HG02623 (cell line): Measurements from ENCODE around the gene FLT3.
"Not testable (repeated sequence)": the region's sequence is repeated elsewhere in the genome, so short reads cannot be mapped to it uniquely, and the experiment has no call there.

ENCODE experiments used
- ATAC-seq: cut with Tn5 transposase; IDR thresholded peaks from one replicate; pipeline ENCODE4 v1.9.1; 2021; ENCODE audit warnings: moderate library complexity; ENCODE audit not compliant: unreplicated experiment

The FLT3 gene

DNA sequence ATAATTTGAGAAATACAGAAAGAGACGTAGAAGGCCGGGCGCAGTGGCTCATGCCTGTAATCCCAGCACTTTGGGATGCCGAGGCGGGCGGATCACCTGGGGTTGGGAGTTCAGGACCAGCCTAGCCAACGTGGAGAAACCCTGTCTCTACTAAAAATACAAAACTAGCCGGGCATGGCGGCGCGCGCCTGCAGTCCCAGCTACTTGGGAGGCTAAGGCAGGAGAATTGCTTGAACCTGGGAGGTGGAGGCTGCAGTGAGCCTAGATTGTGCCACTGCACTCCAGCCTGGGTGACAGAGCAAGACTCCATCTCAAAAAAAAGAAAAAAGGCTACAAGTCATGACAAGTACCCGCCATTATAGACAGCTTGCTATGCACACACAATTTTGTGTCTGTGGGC, 95.4 kb downstream of the FLT3 start:
- ATAC-seq, result not testable (repeated sequence)

DNA sequence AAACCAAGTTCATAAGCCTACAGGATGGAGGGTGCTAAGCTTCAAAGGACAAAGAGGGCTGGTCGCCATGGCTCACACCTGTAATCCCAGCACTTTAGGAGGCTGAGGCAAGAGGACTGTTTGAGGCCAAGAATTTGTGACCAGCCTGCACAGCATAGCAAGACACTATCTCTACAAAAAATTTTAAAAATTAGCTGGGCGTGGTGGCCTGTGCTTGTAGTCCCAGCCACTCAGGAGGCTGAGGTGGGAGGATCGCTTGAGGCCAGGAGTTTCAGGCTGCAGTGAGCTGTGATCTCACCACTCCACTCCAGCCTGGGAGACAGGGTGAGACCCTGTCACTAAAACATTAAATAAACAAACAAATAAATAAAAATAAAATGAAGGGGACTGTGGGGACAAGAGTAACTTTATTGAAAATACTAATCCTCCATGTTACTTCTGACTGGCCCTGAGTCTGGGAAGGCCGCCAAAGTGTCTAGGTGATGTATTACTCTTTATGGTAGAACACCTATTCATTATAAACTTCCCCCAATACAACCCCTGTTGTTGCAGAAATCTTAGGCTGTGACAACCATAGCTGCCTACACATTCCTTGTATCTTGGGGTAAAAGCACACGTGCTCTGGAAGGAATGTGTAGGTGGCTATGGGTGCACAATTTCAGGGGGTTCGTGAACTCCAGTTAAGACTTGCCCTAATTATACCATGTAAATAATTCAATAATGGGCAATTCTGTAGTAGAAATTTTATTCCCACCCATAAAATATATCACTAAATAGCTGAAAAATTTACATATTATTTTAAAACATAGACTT, 97.3 kb downstream of the FLT3 start:
- ATAC-seq, result no peak

DNA sequence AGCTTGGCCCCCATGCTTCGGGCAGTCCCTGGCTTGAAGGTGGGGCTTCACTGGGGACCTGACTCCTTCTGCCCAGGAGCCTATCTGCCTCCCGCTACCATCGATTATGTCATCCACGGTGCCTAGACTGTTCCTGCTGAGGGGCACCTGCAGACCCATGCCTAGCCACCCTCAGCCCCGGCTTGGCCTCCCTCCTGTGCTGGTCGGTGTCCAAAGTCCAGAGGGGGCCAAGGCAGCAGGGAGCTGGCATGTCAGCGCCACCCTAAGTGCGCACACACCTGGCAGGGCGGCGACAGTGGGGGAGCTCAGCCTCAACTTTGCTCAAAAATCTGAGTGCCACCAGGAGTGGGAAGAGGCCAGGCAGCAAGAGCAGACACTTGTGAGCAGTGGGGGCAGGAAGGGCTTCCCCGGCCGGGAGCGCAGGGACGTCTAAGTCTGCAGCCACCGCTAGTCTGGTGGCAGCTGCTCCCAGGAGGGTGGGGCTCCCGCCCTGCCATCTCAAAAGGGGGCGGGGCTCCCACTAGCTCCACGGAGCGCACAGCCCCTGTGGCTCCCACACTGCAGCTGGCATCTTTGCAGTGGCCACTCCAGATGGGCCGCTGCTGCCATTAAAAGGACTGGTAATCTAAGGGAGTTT, 98.4 kb downstream of the FLT3 start:
- ATAC-seq, result no peak

DNA sequence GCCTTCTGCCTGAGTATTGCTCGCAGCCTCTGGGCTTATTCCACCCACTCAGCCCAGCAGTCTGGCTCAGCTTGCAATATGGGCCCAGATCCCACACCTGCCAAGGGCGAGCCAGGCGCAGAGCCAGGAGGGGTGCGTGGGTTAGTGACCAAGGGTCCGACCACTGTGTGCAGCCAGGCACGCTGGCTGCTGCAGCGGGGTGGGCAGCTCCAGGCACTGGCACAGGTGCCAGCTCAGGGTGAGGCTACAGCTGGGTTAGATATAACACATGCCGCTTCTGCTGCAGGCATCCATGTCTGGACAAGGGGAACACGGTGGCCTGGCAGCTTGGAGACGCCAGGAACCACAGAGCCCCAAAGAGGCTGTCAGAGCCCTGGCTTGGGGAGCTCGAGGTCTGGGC, 99.3 kb downstream of the FLT3 start:
- ATAC-seq, result no peak

DNA sequence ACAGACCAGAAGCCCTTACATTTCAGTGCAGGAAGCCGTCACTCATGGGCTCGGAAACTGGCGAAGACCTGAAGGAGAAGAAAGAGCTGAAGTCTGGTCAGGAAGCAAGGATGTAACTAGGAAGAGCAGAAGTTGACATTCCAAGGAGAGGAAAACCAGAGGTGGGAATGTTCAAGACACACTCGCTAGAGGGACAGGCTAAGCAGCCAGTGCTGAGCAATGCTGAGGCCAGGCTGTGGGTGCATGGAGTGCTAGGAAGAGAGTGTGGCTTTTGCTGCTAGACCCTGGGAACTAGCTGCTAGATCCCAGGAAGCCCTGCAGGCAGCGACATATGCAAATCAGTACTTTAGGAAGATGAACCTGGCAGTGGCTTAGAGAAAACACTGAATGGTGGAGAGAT, 99.8 kb downstream of the FLT3 start:
- ATAC-seq, result no peak

DNA sequence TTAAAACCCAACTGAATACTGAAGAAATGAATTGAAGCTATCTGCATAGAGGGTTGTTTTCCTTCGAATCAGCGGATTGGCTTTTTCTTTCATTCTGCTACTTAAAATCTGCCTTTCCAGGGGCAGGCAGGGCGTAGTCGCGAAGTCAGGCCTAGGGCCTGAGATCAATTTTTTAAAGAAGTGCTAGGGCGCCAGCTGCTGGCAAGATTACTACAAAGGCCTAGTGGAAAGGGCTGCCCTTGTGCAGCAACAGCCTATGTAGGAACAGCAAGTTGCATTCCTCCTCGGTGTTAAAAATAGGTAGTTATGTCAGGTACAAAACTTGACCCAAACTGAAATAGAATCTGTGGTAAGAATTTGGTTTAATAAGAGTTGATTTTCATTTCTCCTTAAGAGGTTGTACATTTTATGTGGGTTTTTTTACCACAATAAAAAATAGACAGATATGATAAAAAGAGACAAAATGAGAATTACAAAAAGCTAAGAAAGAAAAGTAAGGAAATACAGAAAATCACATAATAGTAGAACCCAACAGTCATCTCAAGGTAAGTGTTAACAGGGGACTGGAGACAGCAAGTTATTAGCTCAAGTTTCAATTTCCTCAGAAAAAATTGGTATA, 102.4 kb downstream of the FLT3 start:
- ATAC-seq, result no peak

DNA sequence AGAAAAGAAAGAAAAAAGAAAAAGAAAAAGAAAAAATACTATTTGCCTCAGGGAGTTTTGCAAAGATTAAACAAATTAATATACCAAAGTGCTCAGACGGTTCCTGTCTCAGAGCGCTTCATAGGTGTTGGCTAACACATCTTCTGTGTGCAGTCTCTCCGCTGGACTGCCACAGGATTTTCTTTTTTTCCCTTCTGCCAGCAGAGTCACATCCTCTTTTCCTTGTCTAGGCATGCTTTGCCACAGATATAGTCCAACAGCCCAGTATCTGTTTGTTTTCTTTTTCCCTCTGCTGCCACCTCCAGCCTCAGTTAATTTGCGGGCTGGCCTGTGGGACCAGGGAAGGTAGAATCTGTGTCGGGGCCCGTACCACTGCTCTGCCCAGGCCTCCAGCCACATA, 108.5 kb downstream of the FLT3 start:
- ATAC-seq, result no peak

DNA sequence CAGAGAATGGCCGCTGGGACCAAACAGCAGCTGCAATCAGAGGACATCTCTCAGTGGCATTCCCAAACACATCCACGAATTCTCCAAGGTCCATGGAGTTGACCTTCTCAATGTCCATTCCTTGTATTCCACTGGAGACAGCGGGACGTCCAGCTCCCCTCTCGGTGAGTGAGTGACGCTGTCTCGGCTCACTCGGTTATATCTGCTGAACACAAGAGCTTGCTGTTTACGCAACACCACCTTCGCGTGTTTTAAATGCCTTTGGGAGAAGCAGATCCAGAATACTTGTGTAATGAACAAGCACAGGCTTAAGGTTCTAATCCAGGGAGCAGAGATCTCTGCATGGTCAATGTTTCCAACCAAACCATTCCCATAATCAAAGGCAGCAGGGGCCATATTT, 111.9 kb downstream of the FLT3 start, which contains the start of gene URAD:
TSS of gene URAD (minus strand) at position 174 of the 400 bp plus-strand sequence. CDS start at position 118, 56 bp downstream.
- no peak for ATAC-seq

DNA sequence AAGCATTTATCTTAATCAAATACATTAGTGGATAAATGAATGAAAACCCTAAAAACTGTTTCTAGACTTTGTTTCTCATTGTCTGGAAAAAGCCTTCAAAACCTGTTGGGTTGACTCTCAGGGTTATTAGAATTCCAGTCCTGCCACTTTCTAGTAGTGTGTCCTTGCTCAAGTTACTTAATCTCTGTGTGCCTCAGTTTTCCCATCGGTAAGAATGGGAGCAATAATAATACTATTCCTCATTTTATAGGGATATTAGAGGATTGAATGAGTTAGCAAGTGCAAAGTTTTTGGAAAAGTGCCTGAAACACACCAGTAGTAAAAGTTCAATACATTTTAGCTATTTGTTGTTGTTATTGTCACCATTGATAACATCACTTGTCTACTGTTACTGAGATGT, 114.8 kb downstream of the FLT3 start:
- no peak for ATAC-seq

DNA sequence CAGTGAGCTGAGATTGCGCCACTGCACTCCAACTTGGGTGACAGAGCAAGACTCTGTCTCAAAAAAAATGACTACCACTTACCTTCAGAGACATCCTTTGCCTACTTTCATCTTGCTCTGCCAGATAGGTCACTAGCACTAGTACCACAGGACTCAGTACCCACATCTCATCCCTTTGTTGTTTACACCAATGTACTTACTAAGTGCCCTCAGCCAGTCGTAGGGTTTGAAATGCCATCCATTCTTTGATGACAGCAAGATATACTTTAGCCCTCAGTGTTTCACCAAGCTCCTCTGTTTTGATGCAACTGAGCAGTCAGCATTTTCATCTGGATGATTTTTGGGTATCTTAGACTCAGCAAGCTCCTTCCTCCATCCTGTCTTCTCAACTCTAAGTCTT, 118.0 kb downstream of the FLT3 start:
- no peak for ATAC-seq

DNA sequence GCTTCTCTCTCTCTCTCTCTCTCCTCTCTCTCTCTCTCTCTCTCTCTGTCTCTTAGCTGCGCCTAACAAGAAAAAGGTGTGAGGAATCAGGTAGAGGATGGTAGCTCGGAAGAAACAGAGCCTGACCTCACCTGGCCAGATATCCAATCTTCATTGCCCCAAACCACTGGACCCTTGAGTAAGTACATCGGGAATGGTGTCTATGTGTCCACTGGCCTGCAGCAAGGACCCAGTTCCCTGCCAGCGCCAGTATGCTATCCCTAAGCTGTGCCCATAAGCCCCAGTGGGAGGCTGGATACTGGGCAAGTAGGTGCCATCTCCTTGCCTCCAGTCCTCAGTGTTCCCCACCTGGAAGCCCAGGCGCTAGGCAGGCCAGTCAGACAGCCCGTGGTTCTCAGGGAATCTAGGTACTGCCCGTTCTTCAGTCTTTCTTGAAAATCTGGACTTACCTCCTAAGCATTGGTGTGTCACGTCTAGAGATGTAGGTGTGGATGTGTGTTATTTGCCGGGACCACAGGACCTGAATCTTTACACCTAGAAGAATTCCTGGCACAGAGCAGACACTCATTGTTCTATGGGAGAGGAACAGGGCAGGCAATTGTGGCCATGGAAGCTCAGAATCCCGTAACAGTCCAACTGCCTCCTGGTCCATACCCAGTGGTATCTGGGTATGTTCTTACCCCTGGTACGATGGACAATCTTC, 119.2 kb downstream of the FLT3 start:
- ATAC-seq, result no peak

DNA sequence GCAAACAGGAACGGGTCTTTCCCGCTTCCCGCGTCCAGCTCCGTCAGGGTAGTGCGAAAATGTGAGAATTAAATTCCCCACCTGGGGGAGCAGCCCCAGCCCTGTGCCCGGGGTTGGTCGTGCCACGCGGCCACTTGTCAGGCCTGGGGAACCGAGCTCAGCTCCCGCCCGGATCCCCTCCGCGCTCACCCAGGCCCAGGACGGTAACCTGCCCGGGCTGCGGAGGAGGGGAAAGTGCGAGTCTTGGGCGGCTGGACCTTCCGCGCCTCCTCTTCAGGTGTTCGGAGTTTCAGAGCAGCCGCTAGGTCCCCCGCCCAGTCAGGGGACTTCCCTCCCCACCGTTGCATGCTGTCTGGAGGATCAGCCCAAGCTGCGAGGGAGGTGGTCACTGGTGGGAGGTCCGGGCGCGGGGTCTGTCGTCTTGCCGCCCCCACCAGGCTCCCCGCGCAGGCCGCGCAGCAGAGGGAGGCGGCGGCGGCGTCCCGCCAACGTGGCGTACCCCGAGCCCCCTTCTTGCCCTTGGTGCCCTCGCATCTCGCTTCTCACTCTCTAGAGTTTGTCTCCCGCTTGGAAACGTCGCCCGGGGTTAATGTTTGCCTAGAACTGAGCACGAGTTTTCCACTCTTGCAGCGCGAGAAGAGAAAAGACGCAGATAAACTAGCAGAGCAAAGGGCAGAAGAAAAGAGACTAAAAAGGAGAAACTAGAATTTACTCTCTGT, 119.9 kb downstream of the FLT3 start:
- ATAC-seq, result no peak

DNA sequence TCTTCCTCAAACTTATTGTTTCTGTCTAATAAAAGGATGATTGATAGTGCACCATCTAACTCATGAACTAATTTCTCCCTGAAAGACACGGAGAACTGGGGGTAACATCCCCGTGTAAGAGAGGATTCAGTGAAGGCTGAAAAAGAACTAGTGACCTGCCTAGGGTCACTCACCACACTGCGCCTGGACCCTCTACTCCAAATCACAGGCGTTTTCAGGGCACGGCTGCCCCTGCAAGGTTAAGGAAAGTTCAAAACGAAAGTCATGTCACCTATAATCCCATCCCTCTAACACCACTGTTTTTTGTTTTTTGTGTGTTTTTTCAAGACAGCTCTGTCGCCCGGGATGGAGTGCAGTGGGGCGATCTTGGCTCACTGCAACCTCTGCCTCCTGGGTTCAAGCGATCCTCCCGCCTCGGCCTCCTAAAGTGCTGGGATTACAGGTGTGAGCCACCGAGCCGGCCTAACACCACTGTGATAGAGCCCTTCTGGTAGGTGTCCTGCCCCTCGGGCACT, 120.6 kb downstream of the FLT3 start:
- no peak for ATAC-seq

DNA sequence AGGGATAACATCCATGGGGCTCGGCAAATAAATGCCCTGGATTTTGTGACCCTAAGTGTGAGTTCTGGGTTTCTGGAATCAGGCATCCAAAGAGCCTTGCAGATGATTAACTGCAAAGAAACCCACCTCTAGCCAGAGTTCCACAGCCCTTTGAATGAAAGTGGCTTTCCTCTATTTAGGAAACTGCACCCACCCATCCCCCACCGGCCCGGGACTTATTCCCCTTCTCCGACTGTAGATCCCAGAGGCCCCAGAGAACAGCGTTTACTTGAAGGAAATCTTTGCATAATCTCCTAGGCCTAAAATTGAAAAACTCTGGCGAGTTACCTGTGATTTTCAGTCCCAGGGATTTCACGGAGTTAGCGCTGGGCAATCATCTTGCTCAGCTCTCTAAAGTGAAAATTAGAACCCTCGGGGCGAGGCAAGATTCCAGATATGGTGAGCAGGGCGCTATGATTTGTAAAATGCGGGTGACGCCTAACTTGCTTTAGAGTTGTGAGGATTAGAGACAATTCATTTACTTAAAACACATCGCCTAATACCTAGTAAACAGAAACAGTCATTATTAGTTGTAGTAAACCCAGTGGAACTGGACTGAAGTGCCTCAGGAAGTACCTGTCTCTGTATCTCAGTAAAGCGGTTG, 121.3 kb downstream of the FLT3 start:
- ATAC-seq, result no peak

DNA sequence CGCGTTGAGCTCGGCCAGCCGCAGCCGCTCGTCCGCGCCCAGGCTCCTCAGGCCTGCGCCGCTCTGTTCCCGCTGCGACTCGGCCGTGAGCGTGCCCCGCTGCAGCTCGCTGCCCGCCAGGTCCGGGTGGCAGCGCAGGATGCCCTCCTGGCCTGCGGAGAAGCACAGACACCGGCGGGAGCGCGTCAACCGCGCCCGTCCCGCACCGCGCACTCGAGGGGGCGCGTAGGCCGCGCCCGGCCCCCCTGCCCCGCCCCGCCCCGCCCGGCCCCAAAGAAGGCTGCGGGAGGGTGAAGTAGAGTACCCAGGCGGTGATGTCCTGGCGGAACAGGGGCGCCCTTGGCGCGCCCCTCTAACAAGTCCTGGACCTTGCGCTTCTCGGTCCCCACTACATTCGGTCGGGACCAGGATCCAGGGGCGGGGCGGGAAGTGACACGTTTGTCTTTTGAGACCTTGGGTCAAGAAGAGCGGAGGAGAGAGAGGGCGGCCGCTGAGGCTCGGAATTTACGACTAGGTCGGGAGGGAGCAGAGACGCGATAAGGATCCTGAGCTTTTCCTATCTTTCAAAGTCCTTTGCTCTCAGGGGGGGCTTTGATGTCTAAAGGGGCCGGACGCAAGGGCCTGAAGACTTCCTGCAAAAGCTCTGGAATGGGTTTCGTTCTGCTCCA, 121.9 kb downstream of the FLT3 start:
- ATAC-seq, result no peak

DNA sequence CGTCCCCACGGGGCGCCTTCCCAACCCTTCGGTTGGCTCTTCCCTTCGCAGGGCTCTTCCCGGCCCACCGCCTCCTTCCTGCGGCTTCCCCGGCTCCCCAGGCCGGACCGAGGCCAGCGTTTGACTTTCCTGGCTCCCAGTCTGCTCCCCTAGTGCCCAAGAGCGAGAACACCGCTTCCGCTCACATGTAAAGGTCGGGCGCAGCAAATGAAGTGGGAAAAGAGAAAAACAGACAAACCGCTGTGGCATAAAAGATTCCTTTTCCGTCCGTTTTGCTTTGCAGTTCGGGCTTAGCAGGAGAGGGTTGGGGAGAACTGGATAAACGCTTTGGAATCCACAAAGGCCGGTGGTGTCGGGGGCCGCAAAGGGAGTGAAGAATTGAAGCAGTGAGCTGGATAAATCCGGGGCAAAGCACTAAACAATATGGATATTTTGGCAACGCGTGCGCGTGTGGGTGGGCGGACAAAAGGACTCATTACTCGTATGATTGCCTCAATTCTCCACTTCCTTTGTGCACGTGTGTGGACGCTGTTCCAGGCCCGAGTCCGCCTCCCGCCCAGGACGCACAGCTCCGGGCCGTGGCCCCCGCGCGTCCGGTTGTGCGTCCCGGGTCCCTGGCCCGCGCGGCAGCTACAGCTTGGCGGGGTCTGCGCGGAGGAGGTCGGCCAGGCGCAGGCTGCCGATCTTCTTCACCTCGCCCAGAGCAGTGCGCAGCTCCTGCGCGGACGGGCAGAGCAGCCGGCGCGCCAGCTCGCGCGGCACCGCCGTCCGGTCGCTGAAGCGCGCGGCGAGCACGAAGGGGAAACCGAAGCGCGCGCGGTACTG, 122.7 kb downstream of the FLT3 start:
- ATAC-seq, result no peak

DNA sequence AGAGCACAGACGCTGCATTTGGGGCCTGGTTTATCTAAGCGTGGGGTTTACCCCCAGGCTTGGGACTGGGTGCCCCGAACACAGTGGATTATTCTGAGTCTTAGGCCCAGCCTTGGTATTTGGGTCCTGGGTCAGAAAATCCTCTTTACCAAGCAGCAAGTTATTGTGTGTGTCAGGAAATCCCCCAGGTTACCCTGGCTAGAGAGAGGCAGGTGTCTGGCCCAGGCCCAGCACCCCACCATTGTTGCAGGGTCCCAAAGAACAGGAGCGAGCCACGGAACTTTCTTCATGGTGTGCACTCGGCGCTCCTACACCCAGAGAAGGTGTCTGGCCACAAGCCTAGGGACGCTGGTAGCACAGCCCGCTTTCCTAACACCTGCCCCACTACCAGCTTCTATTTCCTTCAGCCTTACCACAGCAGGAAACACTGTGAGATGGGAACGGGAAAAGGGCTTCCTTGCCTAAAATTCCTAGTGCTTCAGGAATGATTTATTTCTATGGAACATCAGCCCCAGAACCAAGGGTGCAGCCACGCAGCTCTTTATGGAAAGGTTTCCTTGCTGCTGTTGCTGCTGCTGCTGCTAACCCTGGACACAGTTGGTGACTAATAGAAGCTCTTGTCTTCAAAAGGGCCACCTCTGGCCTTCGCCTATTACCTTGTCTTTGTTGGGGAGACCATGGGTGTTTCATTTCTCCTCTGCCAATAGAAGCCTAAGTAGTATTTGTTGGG, 123.8 kb downstream of the FLT3 start:
- no peak for ATAC-seq
